H1 (cell line): ENCODE measurements around the gene FADS3. TPM values are rescaled to one million over a fixed set of nuclear protein-coding genes. Genes with fewer than 3 reads are reported as not detected.

ENCODE experiments used
- CTCF ChIA-PET: fragments of 300-600 bp; sonication (Branson Sonifier 250); formaldehyde crosslinking; loops from one replicate; lab custom pipeline; 2021; ENCODE audit not compliant: partially characterized antibody; lab: Charles Lee
- POLR2A ChIA-PET: fragments of 300-600 bp; sonication (Branson Sonifier 250); formaldehyde crosslinking; loops from one replicate; lab custom pipeline; 2021; ENCODE audit warnings: inconsistent platforms; ENCODE audit not compliant: partially characterized antibody; lab: Charles Lee
- DNase-seq, 2 experiments: peaks; one replicate each; pipeline versions ENCODE4 v3.0.0 to v3.0.0-alpha.2; 2010 to 2022; ENCODE audit warnings: low spot score in 2 of 2, low read depth in 1 of 2, mixed read lengths in 1 of 2
- FAIRE-seq: peaks from 2 replicates; lab custom pipeline; 2011; peaks lifted over from hg19 to GRCh38; lab: Jason Lieb, UNC
- H2AFZ ChIP-seq: 2 replicates; pipeline ENCODE4 v1.8.1; 2012; ENCODE audit warnings: low read length, inconsistent platforms
- H2AK5ac ChIP-seq: 2 replicates; pipeline ENCODE4 v1.6.1; 2013; ENCODE audit warnings: low read depth, low read length
- H2BK120ac ChIP-seq: replicated peaks from 2 replicates; pipeline ENCODE3; 2013; ENCODE audit warnings: low read depth, low read length, inconsistent platforms
- H2BK12ac ChIP-seq: 2 replicates; pipeline ENCODE4 v1.6.1; 2013; ENCODE audit warnings: low read depth, low read length
- H2BK15ac ChIP-seq: 2 replicates; pipeline ENCODE4 v1.6.1; 2013; ENCODE audit warnings: low read length
- H2BK20ac ChIP-seq: 2 replicates; pipeline ENCODE4 v1.6.1; 2013; ENCODE audit warnings: low read length
- H2BK5ac ChIP-seq: 2 replicates; pipeline ENCODE4 v1.6.1; 2013; ENCODE audit warnings: low read depth, low read length
- H3K14ac ChIP-seq: 2 replicates; pipeline ENCODE4 v1.6.1; 2013; ENCODE audit warnings: inconsistent platforms; ENCODE audit not compliant: insufficient read length
- H3K18ac ChIP-seq: 2 replicates; pipeline ENCODE4 v1.6.1; 2013; ENCODE audit warnings: low read length; ENCODE audit errors: extremely low read depth
- H3K23ac ChIP-seq: 2 replicates; pipeline ENCODE4 v1.6.1; 2013; ENCODE audit warnings: inconsistent platforms; ENCODE audit not compliant: insufficient read length
- H3K23me2 ChIP-seq: 2 replicates; pipeline ENCODE4 v1.6.1; 2013; ENCODE audit warnings: low read depth, low read length
- H3K27ac ChIP-seq: 2 replicates; pipeline ENCODE4 v1.6.1; 2011; ENCODE audit warnings: low read depth, low read length, inconsistent platforms
- H3K27me3 ChIP-seq, 4 experiments: replicated peaks in 1 of 4; 1 replicate in 1 of 4; 2 replicates in 3 of 4; pipeline versions ENCODE4 v1.6.1 to v1.8.1; 2011 to 2013; ENCODE audit warnings: low read length in 3 of 4, mild to moderate bottlenecking in 3 of 4, inconsistent platforms in 2 of 4, mixed read lengths in 2 of 4, moderate library complexity in 1 of 4; ENCODE audit not compliant: control insufficient read depth in 3 of 4, insufficient read depth in 3 of 4; ENCODE audit errors: extremely low read depth in 1 of 4
- H3K36me3 ChIP-seq, 4 experiments: 2 replicates each; pipeline versions ENCODE4 v1.6.1 to v1.8.1; 2011 to 2013; ENCODE audit warnings: mild to moderate bottlenecking in 4 of 4, low read length in 3 of 4, moderate library complexity in 2 of 4, control low read depth in 1 of 4, inconsistent platforms in 1 of 4; ENCODE audit not compliant: insufficient read depth in 4 of 4, control insufficient read depth in 2 of 4
- H3K4ac ChIP-seq: replicated peaks from 2 replicates; pipeline ENCODE3; 2013; ENCODE audit warnings: low read length, low read depth, mixed read lengths, inconsistent platforms; ENCODE audit not compliant: insufficient read length
- H3K4me1 ChIP-seq, 4 experiments: replicated peaks in 1 of 4; 1 replicate in 1 of 4; 2 replicates in 3 of 4; pipeline versions ENCODE4 v1.6.1 to v1.8.1; 2011 to 2013; ENCODE audit warnings: low read length in 3 of 4, inconsistent platforms in 2 of 4, mixed read lengths in 1 of 4; ENCODE audit not compliant: insufficient read depth in 4 of 4, control insufficient read depth in 3 of 4
- H3K4me2 ChIP-seq, 2 experiments: 2 replicates each; pipeline versions ENCODE4 v1.6.1 to v1.8.1; 2011 to 2013; ENCODE audit warnings: low read depth in 2 of 2, low read length in 2 of 2, control low read depth in 1 of 2, inconsistent platforms in 1 of 2, mild to moderate bottlenecking in 1 of 2; ENCODE audit not compliant: insufficient read depth in 1 of 2
- H3K4me3 ChIP-seq, 4 experiments: fragments of 200-600, 300-600 bp in 1 of 4; sonication (generic), shearing (Covaris generic), sonication (Bioruptor Twin) in 1 of 4; 2 replicates each; pipeline versions ENCODE4 v1.5.1 to v1.8.1; 2011 to 2016; ENCODE audit warnings: low read length in 4 of 4, low read depth in 3 of 4, control low read depth in 2 of 4, inconsistent platforms in 2 of 4, mild to moderate bottlenecking in 2 of 4, mixed read lengths in 1 of 4, moderate library complexity in 1 of 4; ENCODE audit not compliant: insufficient read depth in 2 of 4; ENCODE audit errors: extremely low read depth in 1 of 4
- H3K56ac ChIP-seq: replicated peaks from 2 replicates; pipeline ENCODE3; 2013; ENCODE audit warnings: low read depth, mild to moderate bottlenecking, mixed read lengths, low read length, inconsistent platforms; ENCODE audit not compliant: insufficient read length
- H3K79me1 ChIP-seq: 2 replicates; pipeline ENCODE4 v1.6.1; 2013; ENCODE audit warnings: low read depth, low read length, control low read depth
- H3K79me2 ChIP-seq, 2 experiments: 2 replicates each; pipeline versions ENCODE4 v1.6.1 to v1.8.1; 2012 to 2013; ENCODE audit warnings: low read length in 2 of 2, mild to moderate bottlenecking in 2 of 2, inconsistent platforms in 1 of 2; ENCODE audit not compliant: insufficient read depth in 2 of 2, control insufficient read depth in 1 of 2
- H3K9ac ChIP-seq, 4 experiments: replicated peaks in 1 of 4; 1 replicate in 1 of 4; 2 replicates in 3 of 4; pipeline versions ENCODE4 v1.6.1 to v1.8.1; 2011 to 2013; ENCODE audit warnings: low read depth in 3 of 4, low read length in 3 of 4, control low read depth in 2 of 4, mild to moderate bottlenecking in 2 of 4, moderate library complexity in 2 of 4, inconsistent platforms in 1 of 4; ENCODE audit errors: extremely low read depth in 1 of 4
- H3K9me3 ChIP-seq, 2 experiments: 2 replicates each; pipeline versions ENCODE4 v1.6.1 to v1.8.1; 2012 to 2013; ENCODE audit warnings: mild to moderate bottlenecking in 2 of 2, moderate library complexity in 2 of 2, control low read depth in 1 of 2, inconsistent platforms in 1 of 2, low read depth in 1 of 2, low read length in 1 of 2, mixed read lengths in 1 of 2; ENCODE audit not compliant: insufficient read depth in 2 of 2
- H4K20me1 ChIP-seq, 2 experiments: replicated peaks in 1 of 2; 2 replicates each; pipeline versions ENCODE3 to v1.8.1; 2011 to 2013; ENCODE audit warnings: inconsistent platforms in 2 of 2, low read length in 2 of 2, mild to moderate bottlenecking in 1 of 2; ENCODE audit not compliant: insufficient read depth in 2 of 2, control insufficient read depth in 1 of 2
- H4K5ac ChIP-seq: 2 replicates; pipeline ENCODE4 v1.6.1; 2013; ENCODE audit warnings: low read length, low read depth, mixed read lengths, inconsistent platforms; ENCODE audit not compliant: insufficient read length
- H4K8ac ChIP-seq: 2 replicates; pipeline ENCODE4 v1.8.0; 2013; ENCODE audit warnings: mild to moderate bottlenecking, moderate library complexity, low read length, inconsistent platforms; ENCODE audit not compliant: insufficient read depth; ENCODE audit errors: extremely low read depth
- H4K91ac ChIP-seq: replicated peaks from 2 replicates; pipeline ENCODE3; 2013; ENCODE audit warnings: low read length, mixed read lengths, inconsistent platforms; ENCODE audit not compliant: insufficient read length
- BACH1 ChIP-seq: IDR thresholded peaks from 2 replicates; pipeline ENCODE4 v1.6.1; 2012; ENCODE audit warnings: low read length, improper control_type of control experiment
- CTBP2 ChIP-seq: IDR thresholded peaks from 2 replicates; pipeline ENCODE4 v1.7.0; 2011; ENCODE audit warnings: borderline replicate concordance, mild to moderate bottlenecking, moderate library complexity, mixed read lengths, low read length; ENCODE audit not compliant: insufficient read depth, insufficient read length
- EP300 ChIP-seq, 2 experiments: IDR thresholded peaks; 1 replicate in 1 of 2; 2 replicates in 1 of 2; pipeline ENCODE4 v1.6.1; 2011 to 2012; ENCODE audit warnings: low read depth in 2 of 2, low read length in 2 of 2, mild to moderate bottlenecking in 2 of 2, borderline replicate concordance in 1 of 2, inconsistent platforms in 1 of 2, moderate library complexity in 1 of 2
- RNF2 ChIP-seq: fragments of 200-900, 300-1000 bp; sonication (generic); IDR thresholded peaks from 2 replicates; pipeline ENCODE4 v1.7.1; 2016; ENCODE audit warnings: borderline replicate concordance, low read depth, mild to moderate bottlenecking, antibody characterized with exemption, low read length; ENCODE audit not compliant: poor library complexity, severe bottlenecking; ENCODE audit errors: missing control alignments
- RXRA ChIP-seq: IDR thresholded peaks from 2 replicates; pipeline ENCODE4 v1.6.1; 2011; ENCODE audit warnings: low read depth, mild to moderate bottlenecking, low read length, moderate library complexity; ENCODE audit not compliant: insufficient read depth
- SP4 ChIP-seq: IDR thresholded peaks from 2 replicates; pipeline ENCODE4 v1.6.1; 2012; ENCODE audit warnings: low read length, inconsistent platforms
- TCF12 ChIP-seq: IDR thresholded peaks from 2 replicates; pipeline ENCODE4 v1.6.1; 2011; ENCODE audit warnings: low read depth, mild to moderate bottlenecking, low read length
- YY1 ChIP-seq: IDR thresholded peaks from 2 replicates; pipeline ENCODE4 v1.6.1; 2011; ENCODE audit warnings: low read depth, mild to moderate bottlenecking, low read length
- WGBS, 2 experiments: shearing (Covaris generic) in 1 of 2; methylation state at CpG; one replicate each; pipeline versions ENCODE4 v1.1.6 to v1.1.7; 2013 to 2015; ENCODE audit warnings: low lambda C conversion rate in 2 of 2, mixed read lengths in 2 of 2, inconsistent platforms in 1 of 2, low coverage in 1 of 2, missing lambda C conversion rate in 1 of 2; ENCODE audit not compliant: insufficient replicate concordance in 2 of 2, insufficient coverage in 1 of 2, insufficient read length in 1 of 2; ENCODE audit errors: extremely low coverage in 1 of 2, missing lambda C conversion rate in 1 of 2; 5-methylcytosine and 5-hydroxymethylcytosine counted together
- polyA plus RNA-seq, 7 experiments: library from polyadenylated mRNA; depleted of rRNA in 3 of 7; stranded (reverse) in 5 of 7; unstranded in 2 of 7; fragments of >200 nt in 5 of 7; fragments of 200-250 nt in 2 of 7; gene quantifications; 1 replicate in 5 of 7; 2 replicates in 1 of 7; 4 replicates in 1 of 7; pipeline versions ENCODE4 v1.2.1 to v1.2.3, GENCODE V29; 2011 to 2013; ENCODE audit warnings: missing spikeins in 2 of 7, mixed read lengths in 2 of 7
- total RNA-seq: library from RNA; stranded (reverse); fragmentation: NEBNext Ultra II Directional; extraction: Animal tissue kit (Norgen Biotek cat#: 25700); gene quantifications from 2 replicates; pipeline ENCODE4 v1.2.1, GENCODE V29; 2021

FADS3 gene
- total and polyA plus RNA-seq, 2 of the 8 experiments (the other 6 are each of a cell fraction or from before 2014, with no cell fraction given): 43.8 to 76.3 TPM

DNA sequence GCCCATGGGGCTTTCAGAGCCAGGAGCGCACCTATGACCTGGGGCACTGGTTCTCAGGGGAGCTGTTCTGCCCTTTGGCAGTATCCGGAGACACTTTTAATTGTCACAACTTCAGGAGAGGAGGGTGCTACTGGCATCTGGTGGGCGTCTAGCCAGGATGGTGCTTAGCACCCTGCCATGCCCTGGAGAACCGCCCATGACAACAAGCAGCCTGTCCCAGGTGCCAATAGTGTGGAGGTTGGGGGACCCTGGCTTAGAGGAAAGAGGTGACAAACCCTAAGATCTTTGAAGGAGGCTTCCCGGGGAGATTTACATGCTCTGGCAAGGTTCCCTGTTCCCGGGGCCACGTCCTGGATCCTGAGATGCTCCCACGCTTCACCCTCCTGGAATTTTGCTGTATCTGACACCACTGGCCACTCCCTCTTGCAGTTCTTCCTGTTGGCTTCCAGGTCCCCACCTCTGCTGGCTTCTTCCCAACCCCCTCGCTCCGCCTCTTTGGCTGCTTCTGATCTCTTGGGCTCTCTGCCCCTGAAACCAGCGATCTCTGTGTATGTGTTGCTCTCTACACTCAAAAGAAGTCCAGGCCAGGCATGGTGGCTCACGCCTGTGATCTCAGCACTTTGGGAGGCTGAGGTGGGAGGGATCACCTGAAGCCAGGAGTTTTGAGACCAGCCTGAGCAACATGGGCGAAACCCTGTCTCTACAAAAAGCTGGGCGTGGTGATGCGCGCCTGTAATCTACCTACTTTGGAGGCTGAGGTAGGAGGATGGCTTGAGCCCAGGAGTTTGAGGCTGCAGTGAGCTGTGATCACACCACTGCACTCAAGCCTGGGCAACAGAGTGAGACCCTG lies 31.1 kb downstream of the FADS3 start:
- CTCF ChIA-PET: interaction anchor here (1.0 to 1.5 kb wide), 3 partner anchors 14 to 248 kb away, joined by 3 read pairs; no protein-coding TSS in a partner anchor
- Histone ChIP-seq H4K20me1 (peaks cover 12 to 25% of the 10 kb centered on the region in 2 experiments), H3K36me3 (peaks cover 29 to 75% (median 61%) of the 10 kb centered on the region in 4 experiments)

More for the DNA sequence above, 31.1 kb downstream of the FADS3 start:
- Histone ChIP-seq H3K27ac (no peak overlapping the region), H2BK5ac (no peak overlapping the region), H3K27me3 (no peaks in the 10 kb centered on the region), H3K4ac (no peak overlapping the region), H3K23ac (no peak overlapping the region), H2AFZ (no peak overlapping the region), H3K18ac (no peak overlapping the region), H3K23me2 (no peaks in the 10 kb centered on the region), H3K14ac (no peak overlapping the region), H3K9ac (no peak overlapping the region), H3K4me2 (no peak overlapping the region), H2BK15ac (no peak overlapping the region), H2AK5ac (no peak overlapping the region), H3K9me3 (no peaks in the 10 kb centered on the region), H2BK12ac (no peak overlapping the region), H3K79me2 (no peaks in the 10 kb centered on the region), H2BK20ac (no peak overlapping the region), H4K91ac (no peak overlapping the region), H3K79me1 (no peaks in the 10 kb centered on the region), H3K4me3 (no peak overlapping the region)
- WGBS, 2 experiments: 94% methylated on average over 16 of the region's 16 CpGs; no CpG with 5 or more reads in 1 of the 2 experiments
- no peak for DNase-seq
- no peak for FAIRE-seq
- POLR2A ChIA-PET: interaction anchor here (0.5 to 1.0 kb wide), 2 partner anchors 14 to 119 kb away, joined by 3 read pairs; no protein-coding TSS in a partner anchor
- no peak for TF ChIP-seq SP4
- no peak for TF ChIP-seq YY1
- no peak for TF ChIP-seq CTBP2
- TF ChIP-seq TCF12: no peak
- TF ChIP-seq RNF2: no peak
- no peak for TF ChIP-seq BACH1
- no peak for TF ChIP-seq RXRA
- TF ChIP-seq EP300 (IDR thresholded peaks at IDR 0.05; ENCODE audit: borderline replicate concordance in 1 of 2, low read depth in 2 of 2, low read length in 2 of 2): no peak
- TF ChIP-seq, all 59 proteins: peak for 0
- Histone ChIP-seq H3K4me1 (no peaks in the 10 kb centered on the region), H4K5ac (no peak overlapping the region), H4K8ac (no peak overlapping the region), H3K56ac (no peak overlapping the region), H2BK120ac (no peak overlapping the region)
